GM19193 (cell line): ENCODE measurements around the gene MGLL.

Source experiments
- POLR2A ChIP-seq: IDR thresholded peaks from 4 replicates; pipeline ENCODE4 v1.6.1; 2011; ENCODE audit not compliant: insufficient read depth, insufficient read length; ENCODE audit errors: extremely low read depth

Gene MGLL

DNA sequence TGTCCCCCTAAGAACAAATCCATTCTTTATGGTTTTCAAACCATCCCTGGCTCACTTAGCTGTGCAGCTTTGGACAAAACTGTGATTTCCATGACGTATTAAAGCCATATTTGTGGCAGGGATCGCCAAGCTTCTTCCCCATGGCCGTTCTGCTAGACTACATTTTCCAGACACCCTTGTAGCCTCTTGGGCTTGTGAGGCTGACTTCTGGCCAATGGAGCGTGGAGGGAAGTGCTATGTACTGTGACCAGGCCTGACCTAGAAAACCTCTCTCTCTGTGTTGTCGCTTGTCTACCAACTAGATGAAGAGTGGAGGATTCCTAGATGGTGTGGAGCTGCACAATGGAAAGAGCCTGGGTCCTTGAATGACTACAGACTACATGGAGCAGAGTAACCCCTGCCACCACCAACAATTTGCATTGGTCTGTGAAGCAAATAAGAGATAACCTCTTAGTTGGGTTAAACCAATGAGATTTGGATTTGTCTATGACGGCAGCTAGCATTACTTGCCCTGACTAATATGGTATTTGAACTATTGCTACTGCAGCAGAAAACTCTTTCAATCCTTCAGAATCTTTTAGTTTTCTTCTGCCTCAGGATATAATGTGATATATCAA lies 22.1 kb upstream of the MGLL start:
- no peak for TF ChIP-seq POLR2A

DNA sequence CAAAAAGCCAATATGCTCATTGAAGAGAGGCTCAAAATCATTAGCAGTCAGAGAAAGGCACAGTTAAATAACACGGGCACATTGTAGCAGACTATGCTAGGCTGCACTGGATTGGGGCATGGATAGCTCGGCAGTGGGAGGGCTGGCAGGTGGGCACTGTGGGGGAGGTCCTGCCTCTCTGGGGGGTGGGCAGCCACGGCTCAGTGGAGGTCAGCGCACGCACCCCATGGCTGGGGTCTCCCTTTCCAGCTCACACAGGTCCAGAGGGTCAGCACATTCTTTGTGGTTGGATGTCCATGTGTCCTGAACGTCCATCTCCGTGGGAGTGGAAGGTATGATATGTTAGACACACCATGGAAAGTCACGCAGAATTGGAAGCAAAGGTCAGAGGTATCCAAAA lies 18.4 kb upstream of the MGLL start:
- no peak for TF ChIP-seq POLR2A

DNA sequence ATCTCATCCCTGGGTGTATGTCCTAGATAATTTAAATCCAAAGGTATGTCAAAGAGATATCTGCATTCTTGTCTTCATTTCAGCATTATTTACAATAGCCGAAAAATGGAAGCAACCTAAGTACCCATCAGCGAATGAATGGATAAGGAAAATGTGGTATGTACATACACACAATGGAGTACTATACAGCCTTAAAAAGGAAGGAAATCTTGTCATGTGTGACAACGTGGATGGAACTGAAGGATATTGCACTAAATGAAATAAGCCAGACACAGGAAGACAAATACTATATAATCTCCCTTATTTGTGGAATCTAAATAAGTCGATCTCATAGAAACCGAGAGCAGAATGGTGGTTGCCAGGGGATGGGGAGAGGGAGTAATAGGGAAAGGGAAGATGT lies 16.8 kb upstream of the MGLL start:
- TF ChIP-seq POLR2A: no peak

DNA sequence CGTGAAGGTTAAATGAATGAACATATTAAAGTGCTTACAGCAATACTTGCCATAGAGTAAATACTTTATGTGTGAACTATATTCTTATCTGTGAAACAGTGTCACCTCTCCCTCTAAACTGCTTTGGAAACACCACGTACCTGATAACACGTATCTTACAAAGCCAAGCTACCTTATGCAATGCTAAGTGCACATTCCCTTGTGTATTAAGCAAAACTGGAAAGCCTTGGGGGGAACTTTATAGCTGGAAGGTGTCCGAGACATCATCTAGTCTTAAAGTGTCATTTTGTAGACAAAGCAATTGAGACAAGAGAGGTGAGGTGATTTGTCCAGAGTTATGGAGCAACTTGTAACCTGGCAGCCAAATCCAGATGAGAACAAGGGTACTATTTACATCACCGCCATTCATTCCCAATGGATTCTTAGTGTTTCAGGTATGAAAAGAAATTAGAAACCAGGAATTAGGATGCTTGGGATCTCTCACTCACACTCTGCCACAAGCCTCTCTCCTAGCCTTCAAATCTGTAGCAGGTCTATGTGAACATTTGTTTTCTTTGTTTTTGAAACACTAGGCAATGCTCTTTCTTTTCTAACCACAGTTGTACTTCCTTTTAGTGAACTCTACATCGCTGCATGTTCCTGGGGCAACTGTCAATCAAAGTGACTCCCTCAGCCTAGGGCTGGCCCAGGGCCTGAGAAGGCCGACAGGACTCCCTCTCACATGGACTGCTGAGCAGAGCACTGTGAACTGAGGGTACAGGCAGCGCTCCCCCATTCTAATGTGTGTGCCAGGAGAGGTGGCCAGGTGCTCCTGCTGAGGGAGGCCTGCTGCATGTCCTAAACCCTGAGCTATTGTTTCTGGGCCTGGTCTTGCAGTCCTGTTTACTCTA lies 13.9 kb upstream of the MGLL start:
- peak; percentile 54 for TF ChIP-seq POLR2A

DNA sequence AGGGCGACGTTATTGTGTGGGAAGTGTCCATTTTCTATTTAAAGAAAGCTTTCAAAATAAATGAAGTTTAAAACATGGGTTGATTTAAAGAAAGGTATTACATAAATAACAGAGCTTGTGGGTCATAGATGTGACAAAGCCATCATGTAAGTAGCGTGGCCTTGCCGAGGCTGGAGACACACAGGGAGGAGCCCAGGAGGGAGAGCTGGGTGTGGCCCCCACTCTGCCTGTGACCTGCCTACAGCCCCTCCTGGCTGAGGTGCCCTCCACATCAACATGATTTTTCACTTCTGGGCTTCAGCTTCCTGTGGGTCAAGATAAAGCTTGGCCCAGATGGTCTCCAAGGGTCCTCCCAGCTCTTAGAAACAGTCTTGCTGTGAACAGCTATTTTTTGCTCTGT lies 12.5 kb upstream of the MGLL start:
- no peak for TF ChIP-seq POLR2A

DNA sequence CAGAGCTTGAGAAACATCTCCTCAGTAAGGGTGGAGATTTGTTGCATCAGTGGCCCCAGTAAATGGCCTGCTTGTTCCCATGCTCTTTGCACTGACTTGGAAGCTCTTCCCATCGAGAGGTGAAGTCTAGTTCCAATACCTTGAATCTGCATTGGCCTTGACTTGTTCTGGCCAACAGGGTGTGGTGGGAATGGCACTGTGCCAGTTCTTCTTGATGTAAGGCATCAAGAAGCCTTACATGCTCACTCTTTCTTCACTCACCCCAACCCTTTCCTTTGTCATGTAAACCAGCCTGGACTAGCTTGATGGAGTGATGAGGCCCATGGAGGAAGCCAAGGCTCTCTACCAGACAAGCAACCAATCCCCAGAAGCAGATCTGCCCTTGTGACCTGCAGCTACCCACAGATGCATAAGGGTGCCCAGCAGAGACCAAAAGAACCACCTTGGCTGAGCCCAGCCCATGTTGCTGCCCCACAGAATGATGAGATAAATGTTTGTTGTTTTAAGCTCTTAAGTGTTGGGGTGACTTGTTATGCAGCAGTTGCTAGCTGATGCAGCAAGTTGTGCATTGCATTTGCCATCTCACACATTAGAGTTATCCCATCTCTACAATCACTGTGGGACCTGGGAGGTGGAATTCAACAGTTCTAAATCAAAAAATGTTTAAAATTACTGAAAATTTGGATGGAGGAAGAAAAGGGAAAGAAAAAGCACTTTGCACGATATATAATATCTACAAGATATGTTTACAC lies 11.1 kb upstream of the MGLL start:
- TF ChIP-seq POLR2A: no peak

DNA sequence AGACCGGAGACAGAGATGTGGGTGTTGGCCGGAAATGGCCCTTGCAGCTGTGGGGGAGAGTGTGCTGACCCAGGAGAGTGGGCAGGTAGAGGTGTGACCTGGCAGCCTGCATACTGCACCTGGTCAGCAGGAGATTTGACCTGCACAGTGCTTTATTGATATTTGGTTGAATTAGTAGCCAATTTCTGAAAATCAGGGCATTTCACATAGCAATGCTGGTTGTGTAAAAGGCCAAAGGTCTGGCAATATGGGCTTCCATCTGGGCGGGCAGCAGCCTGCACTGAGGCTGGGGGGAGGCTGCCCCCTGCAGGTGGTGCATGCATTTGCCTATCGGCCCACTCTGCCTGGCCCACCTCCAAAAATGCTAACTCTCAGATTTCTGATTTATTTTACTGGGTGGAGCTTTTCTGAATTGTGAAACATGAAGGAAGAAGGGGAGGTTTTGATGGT lies 9.4 kb upstream of the MGLL start:
- no peak for TF ChIP-seq POLR2A

DNA sequence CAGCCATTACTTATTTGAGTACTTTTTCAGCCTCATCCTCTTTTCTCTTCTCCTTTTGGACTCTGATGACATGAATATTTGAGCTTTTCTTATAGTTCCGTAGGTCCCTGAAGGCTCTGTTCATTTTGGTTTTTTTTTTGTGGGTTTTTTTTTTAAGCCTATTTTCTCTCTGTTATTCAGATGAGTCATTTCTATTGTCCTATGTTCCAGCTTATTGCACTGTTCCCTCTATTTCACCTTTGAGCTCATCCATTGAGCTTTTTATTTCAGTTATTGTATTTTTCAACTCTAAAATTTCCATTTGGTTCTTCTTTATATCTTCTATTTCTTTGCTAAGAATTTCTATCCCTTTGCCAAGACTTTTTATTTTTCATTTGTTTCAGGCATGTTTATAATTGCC lies 7.2 kb upstream of the MGLL start:
- TF ChIP-seq POLR2A: no peak

DNA sequence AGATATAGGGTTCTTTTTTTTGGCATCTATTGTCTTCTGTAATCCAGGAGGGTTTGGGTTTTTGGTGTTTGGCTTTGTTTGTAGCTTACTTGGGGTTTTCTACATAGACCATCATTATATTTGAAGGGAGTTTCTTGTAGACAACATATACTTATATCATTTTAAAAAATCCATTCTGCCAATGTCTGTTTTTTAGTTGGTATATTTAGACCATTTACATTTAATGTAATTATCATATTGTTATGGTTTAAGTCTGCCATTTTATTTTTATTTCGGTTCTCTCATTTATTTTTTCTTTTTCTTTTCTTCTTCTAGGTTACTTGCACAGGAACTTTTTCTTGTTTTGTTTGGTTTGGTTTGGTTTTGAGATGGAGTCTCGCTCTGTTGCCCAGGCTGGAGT lies 5.5 kb upstream of the MGLL start:
- no peak for TF ChIP-seq POLR2A

DNA sequence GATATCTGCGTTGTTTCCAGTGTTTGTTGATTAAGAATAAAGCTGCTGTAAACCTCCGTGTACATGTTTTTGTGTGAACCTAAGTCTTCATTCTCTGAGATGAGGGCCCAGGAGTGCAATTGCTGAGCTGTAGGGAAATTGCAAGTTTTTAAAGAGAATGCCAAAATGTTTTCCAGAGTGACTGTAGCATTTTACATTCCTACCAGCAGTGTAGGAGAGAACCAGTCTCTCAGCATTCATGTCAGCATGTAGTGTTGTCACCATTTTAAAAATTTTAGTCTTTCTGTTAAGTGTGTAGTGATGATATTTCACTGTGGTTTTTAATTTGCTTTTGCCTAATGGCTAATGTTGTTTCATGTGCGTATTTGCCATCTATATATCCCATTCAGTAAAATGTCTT lies 3.4 kb upstream of the MGLL start:
- no peak for TF ChIP-seq POLR2A

DNA sequence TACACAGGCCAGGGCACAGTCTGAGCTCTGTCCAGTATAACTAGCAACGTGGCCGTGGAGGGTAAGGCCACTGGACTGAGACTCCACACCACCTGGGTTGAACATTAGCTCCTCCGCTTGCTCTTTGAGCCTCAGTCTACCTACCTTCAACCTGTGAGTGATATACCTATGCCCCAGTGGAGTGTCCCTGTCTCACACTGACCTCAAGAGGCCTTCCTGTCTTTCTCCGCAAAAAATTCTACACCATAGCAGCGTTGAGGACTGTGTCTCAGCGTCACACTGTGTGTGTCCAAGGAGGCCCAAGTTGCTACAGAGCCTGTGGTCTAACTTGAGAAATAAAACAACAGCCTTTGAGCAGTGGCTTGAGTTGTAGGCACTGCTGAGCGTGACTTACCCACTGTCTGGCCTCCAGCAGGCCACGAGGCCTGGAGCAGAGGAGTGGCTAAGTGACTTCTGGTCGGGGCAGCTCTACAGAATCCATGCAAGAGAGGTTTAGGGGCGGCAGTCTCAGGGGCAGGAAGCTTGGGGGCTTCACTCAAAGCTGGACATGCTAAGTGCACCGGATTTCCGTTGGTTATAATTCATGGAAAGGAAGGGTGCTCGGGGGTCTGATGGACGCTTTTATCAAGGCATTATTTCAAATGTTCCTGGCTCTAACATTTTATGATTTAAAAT lies 2.0 kb upstream of the MGLL start:
- TF ChIP-seq POLR2A: no peak

DNA sequence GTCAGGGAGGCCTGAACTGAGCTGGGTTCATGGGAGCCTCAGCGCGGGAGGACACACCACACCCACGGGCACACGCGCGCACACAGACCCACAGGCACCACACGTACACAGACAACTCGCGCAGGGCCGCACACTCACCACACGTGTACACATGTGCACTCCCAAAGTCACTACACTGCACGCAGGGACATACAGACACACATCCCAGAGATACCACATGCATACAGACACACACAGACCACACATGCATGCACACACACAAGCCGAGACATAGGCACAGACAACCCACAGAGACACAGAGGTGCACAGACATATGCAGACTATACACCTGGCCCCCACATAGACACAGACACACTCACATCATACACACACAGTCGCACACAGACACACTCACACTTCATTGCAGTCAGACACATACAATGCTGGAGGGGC lies 1.1 kb upstream of the MGLL start:
- no peak for TF ChIP-seq POLR2A

DNA sequence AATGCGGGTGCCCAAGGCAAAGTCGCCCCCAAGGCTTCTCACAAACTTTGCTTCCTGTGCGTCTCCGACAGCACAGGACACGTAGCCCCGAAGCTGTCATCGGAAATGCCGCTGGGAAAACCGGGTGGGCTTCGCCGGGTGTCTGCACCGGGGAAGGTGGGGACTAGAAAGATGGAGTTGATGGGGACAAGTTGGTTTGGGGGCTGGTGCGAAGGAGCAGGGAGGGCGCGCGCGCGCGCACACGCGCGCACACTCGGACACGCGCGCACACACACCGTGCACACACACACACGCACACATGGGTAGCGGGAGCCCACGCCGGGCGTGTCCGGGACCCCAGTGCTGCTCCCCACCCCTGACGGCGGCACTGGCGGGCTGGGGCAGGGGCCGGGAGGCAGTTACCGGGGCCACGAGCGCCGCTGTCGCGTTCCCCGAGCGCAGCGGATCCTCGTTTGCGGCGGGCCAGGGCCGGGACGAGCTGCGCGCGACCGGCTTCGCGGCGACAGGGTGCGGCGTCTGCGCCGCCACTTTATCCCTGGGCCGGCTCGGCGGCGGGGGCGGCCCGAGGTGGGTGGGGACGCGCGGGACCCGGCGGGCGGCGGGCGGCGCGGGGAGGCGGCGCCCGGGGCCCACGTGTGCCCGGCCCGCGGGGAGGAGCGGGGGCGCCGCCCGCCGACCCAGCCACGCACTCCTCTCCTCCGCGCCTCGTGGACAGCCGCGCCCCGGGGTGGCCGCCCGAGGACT lies 539 bp upstream of the MGLL start:
- peak; percentile 74 for TF ChIP-seq POLR2A

DNA sequence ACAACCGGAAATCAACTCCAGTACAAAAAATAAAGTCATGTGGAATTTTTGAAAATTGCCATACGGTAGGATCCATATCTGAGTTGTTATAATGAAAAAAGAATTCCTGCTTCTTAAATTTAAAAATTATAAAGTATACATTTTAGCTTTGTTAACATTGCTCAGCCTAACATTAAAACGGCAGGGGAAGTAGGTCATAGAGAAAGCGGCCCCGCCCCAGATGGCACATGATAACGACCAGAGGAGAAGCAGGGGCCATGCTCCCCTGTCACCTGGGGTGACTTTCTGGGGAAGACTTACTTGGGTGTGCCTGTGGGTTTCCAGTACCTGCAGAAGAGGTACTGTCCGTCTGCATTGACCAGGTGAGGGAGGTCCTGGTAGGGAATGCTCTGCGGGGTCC lies 921 bp downstream of the MGLL start:
- TF ChIP-seq POLR2A: peak; percentile 57
